GM04504 (cell line): ENCODE results near the gene CALN1.

ENCODE experiments used
- DNase-seq: peaks from one replicate; pipeline ENCODE4 v3.0.0-alpha.2; 2012; ENCODE audit warnings: low read depth

Gene CALN1

DNA sequence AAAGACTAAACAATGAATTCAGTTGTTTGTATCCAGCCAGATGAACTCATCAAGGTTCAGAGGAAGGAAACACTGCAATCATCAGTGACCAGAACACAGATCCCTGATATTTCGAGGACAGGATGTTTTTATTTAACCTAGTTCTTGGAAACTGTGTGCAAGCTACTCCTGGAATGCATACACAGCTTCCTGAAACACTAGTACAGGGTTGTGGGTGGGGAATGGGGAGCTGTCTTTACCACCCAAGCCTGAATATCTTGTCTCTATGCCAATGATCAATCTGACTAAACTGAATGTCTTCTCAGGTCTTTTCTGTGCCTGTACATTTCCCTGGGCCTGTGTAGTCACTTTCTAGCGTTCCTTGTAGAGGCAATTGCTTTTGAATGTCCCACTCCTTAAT is 374.6 kb downstream of the CALN1 start:
- no peak for DNase-seq

DNA sequence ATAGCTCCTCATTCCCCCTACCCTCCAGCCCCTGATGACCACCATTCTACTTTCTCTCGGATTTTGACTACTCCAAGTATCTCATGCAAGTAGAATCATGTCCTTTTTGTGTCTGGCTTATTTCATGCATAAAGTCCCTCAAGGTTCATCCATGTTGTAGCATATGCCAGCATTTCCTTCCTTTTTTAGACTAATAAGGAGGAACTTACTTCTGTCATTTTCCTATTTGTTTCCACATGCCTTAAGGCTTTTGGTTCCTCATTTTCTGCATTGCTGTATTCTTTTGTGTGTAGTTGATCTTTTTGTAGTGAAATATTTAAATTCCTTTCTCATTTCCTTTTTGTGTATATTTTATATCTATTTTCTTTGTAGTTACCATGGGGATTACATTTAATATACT is 376.9 kb downstream of the CALN1 start:
- DNase-seq, result no peak

DNA sequence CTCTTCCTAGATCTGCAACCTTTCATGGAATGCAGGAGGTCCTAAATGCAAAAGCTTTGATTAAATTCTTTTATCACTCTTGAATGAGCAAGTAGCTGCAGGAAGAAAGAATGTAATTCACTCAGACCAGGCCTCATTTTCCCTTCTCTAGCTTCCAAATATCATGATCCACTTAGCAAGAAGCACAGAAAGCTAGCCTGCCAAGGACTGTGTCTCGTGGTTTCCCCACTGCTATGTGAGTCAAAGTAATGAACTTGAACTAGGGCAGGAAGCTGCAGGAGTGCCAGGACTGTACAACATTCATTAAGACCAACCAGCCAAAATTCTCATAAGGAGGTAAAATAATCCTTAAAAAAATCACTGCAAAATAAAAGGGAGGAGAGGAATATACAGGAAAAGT is 379.2 kb downstream of the CALN1 start:
- DNase-seq, result no peak

DNA sequence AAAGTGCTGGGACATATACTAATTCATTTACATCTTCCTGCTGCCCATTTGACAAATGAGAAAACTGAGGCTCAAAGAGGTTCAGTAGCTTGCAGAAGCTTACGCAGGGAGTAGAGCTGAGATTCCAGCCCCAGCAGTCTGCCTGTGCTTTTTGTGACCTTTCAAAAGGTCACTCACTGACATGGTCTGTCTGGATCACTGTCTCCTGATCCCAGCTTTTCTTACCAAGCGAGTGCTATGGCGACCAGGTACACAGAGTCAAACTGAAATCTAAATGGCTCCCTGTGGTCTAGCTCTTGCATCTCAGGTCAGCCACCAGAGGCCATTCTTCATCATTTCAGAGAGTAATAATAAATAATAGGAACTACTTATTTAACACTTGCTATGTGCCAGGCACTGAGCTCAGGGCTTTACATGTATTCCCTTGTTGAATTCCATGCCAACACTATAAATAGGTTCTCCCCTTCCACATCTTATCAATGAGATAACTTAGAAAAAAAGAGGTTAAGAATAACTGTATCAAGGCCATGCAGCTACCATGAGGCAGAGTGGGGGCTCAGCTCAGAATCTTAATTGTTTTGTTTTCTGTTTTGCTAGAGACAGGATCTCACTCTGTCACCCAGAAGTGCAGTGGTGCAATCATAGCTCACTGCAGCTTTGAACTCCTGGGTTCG is 381.0 kb downstream of the CALN1 start:
- no peak for DNase-seq

DNA sequence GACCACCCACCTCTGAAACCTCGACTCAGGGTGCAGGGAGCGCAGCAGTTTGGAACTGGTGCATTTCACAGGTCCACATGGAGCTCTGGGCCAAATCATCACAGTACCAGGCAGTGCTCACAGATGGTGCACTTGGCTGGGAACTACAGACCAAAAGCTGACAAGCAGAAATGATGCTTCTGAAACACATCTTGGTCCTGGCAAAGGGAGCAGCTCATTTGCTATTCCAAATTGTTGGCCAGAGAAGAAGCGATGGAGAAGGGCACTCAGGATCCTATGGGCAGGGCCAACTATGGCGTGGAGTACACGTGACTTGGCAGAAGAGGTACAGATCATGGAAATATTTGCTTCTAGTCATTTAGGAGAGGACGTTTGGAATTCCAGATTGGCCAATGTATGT is 383.9 kb downstream of the CALN1 start:
- no peak for DNase-seq

DNA sequence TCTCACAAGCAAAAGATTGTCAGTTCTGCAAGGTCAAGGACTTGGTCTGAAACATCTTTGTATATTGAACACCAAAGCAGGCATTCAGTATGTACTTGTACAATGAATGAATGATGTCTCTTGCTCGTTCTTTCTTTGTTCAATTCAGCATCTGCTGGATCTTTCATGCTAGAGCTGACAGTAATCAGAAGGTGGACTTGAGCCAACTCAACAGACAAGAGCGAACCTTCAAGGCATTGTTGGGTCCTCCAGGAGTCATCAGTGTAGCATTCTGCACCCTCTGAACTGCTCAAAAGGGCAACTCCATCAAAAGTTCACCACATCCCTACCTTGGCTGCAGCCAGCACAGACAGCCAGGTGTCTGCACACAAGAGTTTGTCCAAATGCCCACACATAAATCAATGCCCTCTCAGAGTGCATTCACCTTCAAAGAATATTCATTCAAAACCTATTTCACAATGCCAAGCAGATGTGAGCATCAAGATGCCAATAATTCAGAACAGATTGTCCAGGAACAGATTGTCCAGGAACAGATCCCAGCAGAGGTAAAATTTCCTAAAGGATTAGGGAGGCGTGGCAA is 386.7 kb downstream of the CALN1 start:
- no peak for DNase-seq

DNA sequence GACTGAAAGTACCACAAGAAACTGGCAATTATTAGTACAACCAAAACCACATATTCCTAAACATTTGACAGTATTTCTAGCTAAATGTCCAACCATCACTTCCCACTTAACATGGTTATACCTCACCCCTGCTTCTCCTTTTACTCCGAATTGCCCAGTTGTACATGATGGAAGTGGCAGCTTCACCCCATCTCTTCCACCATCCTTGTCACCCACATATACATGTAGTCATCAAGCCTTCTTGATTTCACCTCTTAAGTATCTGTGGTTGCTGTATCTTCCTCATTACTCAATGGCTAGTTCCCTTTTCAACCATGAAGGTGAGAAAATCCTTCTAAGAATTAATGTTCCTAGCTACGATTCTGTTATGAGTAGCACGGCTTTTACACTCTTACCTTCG is 388.2 kb downstream of the CALN1 start:
- DNase-seq, result no peak

DNA sequence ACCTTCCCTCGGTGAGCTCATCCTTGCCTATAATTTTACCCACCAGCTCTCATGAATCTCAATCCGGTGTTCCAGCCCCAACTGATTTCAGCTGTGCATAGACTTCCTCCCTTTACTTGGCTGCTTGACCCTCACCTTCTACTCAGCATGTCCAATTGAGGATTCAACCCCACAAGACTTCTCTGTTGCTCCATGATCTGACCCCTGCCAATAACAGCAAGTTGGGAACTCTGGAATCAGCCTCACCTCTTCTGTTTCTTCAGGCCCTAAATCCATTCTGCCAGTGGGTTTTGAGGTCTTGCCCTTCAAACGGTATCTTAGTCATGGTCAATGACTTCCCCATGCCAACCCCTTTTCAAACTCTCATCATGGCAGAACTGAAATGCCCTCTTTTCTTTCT is 390.4 kb downstream of the CALN1 start:
- no peak for DNase-seq

DNA sequence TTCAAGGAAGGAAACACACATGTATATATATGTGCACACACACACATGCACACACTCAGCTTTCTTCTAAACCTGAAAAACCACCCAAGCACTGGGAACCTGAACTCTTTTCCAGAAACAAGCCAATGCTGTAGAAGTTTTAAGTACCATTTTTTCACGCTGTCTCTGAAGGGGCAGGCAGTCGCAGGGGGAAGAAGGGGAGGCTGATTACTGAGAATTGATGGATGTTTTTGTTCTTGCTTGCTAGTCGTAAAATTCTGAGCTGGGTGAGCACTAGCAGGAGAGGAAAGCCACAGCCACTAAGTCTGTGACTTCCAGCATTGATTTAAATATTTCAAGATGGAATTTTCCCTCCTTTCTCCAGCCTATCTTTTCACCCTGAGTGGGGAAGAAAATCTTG is 391.8 kb downstream of the CALN1 start:
- no peak for DNase-seq

DNA sequence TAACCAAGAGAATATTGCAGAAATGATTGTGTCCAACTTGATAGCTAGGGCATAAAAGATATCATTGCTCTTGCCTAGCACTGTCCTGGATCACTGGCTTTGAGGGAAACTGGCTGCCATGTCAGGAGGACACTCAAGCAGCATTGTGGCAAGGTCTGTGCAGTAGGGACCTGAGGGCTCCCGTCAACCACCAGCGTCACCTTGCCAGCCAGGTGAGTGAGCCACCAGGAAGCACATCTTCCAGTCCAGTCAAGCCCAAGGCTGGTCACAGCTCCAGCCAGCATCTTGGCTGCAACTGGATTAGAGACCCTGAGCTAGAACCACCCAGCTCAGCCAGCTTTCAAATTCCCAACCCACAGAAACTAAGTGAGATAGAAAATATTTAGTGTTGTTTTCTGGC is 392.7 kb downstream of the CALN1 start:
- no peak for DNase-seq

DNA sequence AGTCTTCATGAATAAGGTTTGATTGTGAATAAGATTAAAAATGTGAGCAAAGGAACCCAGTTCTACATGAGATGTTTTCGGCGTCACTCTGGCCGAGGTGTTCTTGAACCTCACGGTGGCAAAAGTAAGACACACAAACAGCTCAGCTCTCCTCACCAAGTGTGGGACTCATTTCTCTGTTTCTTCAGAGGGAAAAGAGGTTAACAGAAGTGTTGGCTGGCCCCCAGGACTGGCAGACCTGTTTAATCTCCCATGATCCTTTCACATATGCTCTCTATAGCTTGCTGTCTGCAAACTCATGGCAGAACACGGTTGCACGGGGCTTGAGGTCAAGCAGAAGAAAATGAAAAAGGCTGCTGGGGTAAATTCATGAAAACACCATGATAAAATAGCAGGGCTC is 394.4 kb downstream of the CALN1 start:
- no peak for DNase-seq

DNA sequence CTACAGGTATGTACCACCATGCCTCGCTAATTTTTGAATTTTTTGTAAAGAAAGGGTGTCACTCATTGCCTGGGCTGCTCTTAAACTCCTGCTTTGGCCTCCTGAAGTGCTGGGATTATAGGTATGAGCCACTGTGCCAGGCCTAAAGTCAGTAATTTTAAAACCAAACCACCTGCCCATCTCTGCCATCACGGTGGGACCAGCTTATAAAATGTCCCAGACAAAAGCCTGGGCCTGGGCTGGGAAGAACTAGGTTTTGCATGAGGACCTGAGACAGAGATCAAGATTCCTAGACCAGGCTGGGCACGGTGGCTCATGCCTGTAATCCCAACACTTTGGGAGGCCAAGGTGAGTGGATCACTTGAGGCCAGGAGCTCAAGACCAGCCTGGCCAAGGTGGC is 395.6 kb downstream of the CALN1 start:
- no peak for DNase-seq

DNA sequence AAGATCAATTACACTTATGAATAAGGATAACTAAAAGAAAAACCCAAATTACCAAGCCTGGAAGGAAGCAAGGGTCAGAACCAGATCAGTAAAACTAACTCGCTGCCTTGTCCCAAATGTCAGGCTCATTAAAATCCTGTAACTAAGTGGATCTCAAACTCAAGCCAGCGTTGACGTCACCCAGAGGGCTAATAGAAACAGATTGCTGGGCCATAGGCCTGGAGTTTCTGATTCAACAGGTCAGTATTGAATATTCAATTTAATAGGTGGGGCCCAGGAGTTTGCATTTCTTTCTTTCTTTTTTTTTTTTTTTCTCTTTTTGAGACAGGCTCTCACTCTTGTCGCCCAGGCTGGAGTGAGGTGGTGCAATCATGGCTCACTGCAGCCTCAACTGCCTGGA is 397.0 kb downstream of the CALN1 start:
- no peak for DNase-seq

DNA sequence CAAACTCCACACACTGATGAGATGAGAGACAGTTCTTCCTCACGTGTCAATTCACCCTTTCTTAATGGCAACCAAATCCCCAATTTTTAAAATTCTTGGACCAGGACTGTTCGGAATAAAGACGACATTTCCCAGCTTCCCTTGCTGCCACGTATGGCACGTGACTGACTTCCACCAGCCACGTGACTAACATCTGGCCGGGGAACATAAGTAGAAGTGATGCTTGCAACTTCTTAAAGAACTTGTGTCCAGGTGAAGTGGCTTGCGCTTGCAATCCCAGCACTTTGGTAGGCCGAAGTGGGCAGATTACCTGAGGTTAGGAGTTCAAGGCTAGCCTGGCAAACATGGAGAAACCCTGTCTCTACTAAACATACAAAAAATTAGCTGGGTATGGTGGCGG is 405.1 kb downstream of the CALN1 start:
- DNase-seq, result no peak

DNA sequence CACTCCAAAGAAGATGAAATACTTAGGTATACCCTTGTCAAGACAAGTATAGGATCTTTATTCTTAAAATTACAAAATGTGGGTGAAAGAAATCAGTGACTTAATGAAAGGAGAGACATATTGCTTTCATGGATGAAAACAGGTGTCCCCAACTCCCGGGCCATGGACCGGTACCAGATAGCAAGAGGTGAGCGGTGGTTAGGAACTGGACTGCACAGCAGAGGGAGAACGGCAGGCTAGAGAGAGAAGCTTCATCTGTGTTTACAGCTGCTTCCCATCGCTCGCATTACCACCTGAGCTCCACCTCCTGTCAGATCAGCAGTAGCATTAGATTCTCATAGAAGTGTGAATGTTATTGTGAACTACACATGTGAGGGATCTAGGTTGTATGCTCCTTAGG is 408.9 kb downstream of the CALN1 start:
- DNase-seq, result no peak

DNA sequence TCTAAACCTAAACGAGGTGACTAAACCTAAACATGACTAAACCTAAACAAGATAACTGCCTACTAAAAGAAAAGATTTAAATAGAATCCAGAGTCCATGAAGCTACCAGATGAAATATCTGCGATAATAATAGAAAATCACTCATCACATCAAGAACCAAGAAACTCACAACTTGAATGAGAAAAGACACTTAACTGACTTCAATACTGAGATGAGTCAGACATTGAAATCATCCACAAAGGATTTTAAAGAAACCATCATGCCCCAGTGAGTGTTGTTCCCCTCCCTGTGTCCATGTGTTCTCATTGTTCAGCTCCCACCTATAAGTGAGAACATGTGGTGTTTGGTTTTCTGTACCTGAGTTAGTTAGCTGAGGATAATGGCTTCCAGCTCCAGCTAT is 416.0 kb downstream of the CALN1 start:
- DNase-seq, result no peak

DNA sequence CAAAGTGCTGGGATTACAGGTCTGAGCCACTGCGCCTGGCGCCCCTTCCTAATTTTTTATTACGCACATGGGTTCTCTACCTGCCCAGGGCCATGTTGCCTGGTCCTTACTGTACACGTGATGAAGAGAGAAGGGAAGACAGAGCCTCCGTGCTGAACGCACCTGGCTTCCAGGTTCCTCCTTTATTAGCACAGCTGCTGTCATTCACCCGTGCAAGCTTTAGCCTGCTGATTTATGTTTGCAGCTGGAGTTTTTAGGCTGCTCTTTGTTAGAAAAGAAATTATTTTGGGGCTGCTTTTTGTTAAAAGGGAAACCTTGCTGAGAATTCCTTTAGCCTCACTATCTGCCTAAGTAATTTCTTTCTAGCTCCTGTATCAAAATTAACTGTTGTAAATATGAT is 417.0 kb downstream of the CALN1 start:
- no peak for DNase-seq

DNA sequence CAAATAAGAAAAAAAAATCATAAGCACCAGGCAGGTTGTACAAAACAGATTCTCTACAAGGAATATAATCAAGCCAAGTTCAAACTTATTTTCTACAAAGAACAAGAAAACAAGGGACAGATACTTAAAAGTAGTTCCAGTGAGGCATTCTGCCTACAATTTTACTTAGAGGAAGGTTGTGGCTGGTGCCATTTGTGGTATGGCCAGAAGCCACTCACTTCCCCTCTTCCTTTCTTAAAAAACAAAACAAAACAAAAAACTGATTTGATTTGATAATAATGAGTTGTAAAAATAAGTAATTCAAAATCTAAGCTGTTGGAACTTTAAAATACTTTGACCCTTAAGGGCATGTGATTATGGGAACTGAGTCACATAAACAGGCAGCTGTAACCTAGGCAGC is 420.6 kb downstream of the CALN1 start:
- DNase-seq, result no peak

DNA sequence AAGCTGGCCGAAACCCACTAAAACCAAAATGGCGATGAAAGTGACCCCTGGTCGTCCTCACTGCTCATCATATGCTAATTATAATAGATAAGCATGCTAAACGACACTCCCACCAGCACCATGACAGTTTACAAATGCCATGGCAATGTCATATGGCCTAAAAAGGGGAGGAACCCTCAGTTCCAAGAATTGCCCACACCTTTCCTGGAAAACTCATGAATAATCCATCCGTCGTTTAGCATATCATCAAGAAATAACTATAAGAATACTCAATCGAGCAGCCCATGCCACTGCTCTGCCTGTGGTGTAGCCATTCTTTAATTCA is 422.0 kb downstream of the CALN1 start:
- DNase-seq, result no peak

DNA sequence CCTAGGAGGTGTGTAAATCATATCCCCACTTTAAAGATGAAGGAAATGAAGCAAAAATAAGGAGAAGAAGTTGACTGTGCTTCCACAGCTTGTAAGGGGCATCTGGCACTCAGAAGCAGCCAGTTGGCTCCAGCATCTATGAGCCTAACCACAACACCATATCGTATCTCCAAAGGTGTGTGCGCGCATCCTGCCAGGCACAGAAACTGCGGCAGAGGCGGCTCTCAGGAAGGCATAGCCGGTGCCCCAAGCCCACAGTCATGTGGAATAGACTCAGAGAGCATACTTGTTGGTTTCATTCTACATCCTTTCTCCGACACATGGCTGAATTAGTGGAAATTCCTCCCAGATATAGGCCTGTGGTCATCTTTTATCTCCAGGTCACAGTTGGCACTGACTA is 423.9 kb downstream of the CALN1 start:
- DNase-seq, result no peak

DNA sequence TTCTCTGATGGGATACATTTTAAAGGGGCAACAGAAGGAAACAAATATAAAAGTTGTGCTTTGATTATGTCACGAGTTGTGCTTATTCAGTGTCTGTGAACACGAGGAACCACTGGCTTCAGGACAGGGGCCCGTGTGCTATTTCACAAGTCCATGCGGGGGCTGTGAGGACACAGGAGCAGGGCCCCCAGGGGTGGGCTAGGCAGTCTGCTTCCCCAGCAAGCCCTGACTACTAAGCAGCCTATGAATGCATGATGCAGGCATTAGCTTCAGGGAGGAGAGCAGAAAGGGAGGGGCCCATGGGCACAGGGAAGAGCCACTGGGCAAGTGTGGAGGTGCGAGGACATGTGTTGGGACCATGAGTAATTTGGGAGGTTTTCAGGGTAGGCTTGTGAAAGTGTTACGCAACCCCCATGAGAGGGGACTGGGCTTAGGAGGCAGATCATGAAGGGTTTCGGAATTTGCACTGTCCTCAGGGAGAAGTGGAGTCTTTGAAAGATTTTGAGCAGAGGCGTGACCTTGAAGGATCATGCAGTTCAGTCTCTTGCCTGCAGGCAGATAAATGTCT is 424.9 kb downstream of the CALN1 start:
- no peak for DNase-seq

DNA sequence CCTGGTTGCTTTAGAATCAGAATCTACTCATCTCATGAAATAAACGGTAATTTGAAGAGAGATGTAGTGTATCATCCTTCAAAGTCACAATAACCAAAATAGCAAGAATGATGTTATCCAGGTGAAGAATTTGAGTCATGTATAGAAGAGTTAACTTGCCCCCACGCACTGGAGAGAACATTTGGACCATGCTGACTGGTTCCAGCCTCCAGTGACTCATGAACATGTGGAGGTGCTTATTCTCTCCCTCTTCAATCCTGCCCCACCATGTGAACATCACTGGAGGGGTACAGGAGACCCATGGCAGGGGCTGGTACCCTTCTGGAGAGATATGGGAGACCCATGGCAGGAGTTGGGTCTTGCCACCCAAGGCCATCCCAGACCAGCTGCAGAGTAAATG is 427.8 kb downstream of the CALN1 start:
- DNase-seq, result no peak

DNA sequence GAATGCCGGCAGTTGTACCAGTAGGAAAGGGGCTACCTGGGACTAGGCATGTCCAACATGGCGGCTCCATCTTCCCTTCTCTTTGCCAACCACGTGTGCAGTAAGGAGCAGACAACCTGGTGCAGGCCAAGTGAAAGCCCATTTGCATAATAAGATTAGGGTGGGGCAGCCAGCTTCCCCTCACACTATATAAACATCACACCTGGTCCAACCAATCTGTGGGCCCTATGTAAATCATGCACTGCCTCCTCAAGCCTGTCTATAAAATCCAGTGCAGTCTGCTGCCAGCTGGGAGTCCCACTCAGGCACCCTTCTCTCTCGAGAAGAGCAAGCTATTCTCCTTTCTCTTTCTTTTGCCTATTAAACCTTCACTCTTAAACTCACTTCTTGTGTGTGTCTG is 429.3 kb downstream of the CALN1 start:
- DNase-seq, result no peak

DNA sequence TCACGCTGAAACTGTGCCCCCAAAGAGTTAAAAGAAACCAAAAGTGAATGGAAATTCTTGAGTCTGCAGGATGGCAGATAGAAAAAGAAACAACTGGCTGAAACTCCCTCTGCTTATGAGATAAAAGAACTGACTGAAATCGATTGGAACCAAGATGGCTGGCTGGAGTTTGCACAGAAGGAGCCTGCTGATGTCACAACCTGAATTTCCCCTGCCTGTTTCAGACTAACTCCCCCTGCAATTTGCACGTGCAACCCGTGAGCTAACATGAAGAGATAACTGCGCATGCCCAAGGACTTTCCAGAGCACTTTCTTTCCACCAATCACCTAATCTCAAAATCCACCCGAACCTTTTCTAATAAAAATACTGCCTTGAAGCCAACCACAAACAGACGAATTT is 435.5 kb downstream of the CALN1 start:
- DNase-seq, result no peak
